SK-N-SH (cell line): ENCODE results near the gene OSBPL10. TPM values are rescaled to one million over a fixed set of nuclear protein-coding genes. Genes with fewer than 3 reads are reported as not detected.

Experiments used
- CTCF ChIA-PET: fragments of 300-600, 350-600 bp; formaldehyde crosslinking; extraction: SDS; loops from one replicate; lab custom pipeline; 2021; lab: Yijun Ruan, JAX
- POLR2A ChIA-PET: fragments of 350-600 bp; sonication (Branson Sonifier 250); formaldehyde crosslinking; extraction: SDS; loops from one replicate; lab custom pipeline; 2020; ENCODE audit warnings: antibody characterized with exemption, inconsistent platforms; lab: Yijun Ruan, JAX
- DNase-seq: peaks from one replicate; pipeline ENCODE4 v3.0.0; 2012
- H2AFZ ChIP-seq: fragments of 200-600 bp; sonication (generic); 2 replicates; pipeline ENCODE4 v1.8.1; 2016; ENCODE audit warnings: antibody characterized with exemption, mild to moderate bottlenecking, low read depth
- H3F3A ChIP-seq: fragments of 200-600 bp; sonication (generic); replicated peaks from 2 replicates; pipeline ENCODE3; 2016; ENCODE audit warnings: antibody characterized with exemption, mild to moderate bottlenecking; ENCODE audit not compliant: insufficient read depth
- H3K27ac ChIP-seq, 2 experiments: fragments of 200-500 bp in 1 of 2; fragments of 200-600 bp in 1 of 2; sonication (Bioruptor generic) in 1 of 2; sonication (generic), shearing (Covaris generic) in 1 of 2; 2 replicates each; pipeline versions ENCODE4 v1.5.1 to v1.6.1; 2014 to 2016; ENCODE audit warnings: low read depth in 2 of 2, inconsistent platforms in 1 of 2, low read length in 1 of 2, mild to moderate bottlenecking in 1 of 2, mixed read lengths in 1 of 2
- H3K27me3 ChIP-seq: fragments of 200-600 bp; sonication (generic), shearing (Covaris generic); 2 replicates; pipeline ENCODE4 v1.6.1; 2016; ENCODE audit warnings: mixed run types; ENCODE audit not compliant: insufficient read depth
- H3K36me3 ChIP-seq, 2 experiments: fragments of 200-500 bp in 1 of 2; fragments of 200-600 bp in 1 of 2; sonication (Bioruptor generic) in 1 of 2; sonication (generic) in 1 of 2; replicated peaks in 1 of 2; 2 replicates each; pipeline versions ENCODE3 to v1.5.1; 2014 to 2016; ENCODE audit warnings: low read length in 1 of 2, mild to moderate bottlenecking in 1 of 2; ENCODE audit not compliant: insufficient read depth in 2 of 2, control insufficient read depth in 1 of 2
- H3K4me1 ChIP-seq, 2 experiments: fragments of 200-500 bp in 1 of 2; fragments of 200-600 bp in 1 of 2; sonication (Bioruptor generic) in 1 of 2; sonication (generic), shearing (Covaris generic) in 1 of 2; 2 replicates each; pipeline versions ENCODE4 v1.5.1 to v1.6.1; 2014 to 2016; ENCODE audit warnings: low read depth in 1 of 2, low read length in 1 of 2, mixed run types in 1 of 2; ENCODE audit not compliant: insufficient read depth in 2 of 2, control insufficient read depth in 1 of 2
- H3K4me2 ChIP-seq: fragments of 200-600 bp; sonication (generic), shearing (Covaris generic); 2 replicates; pipeline ENCODE4 v1.6.1; 2017; ENCODE audit warnings: mixed run types
- H3K4me3 ChIP-seq, 2 experiments: fragments of 200-500 bp in 1 of 2; fragments of 200-600 bp in 1 of 2; sonication (Bioruptor generic) in 1 of 2; sonication (generic), shearing (Covaris generic) in 1 of 2; 2 replicates each; pipeline versions ENCODE4 v1.5.1 to v1.8.1; 2014 to 2016; ENCODE audit warnings: low read depth in 2 of 2, inconsistent platforms in 1 of 2, low read length in 1 of 2, mild to moderate bottlenecking in 1 of 2, mixed read lengths in 1 of 2, moderate library complexity in 1 of 2
- H3K79me2 ChIP-seq: fragments of 200-600 bp; sonication (generic); 2 replicates; pipeline ENCODE4 v1.8.1; 2017; ENCODE audit warnings: mild to moderate bottlenecking; ENCODE audit not compliant: insufficient read depth
- H3K9ac ChIP-seq: fragments of 200-600 bp; sonication (generic); 2 replicates; pipeline ENCODE4 v1.6.1; 2017; ENCODE audit warnings: mixed run types
- H3K9me2 ChIP-seq: fragments of 200-600 bp; sonication (generic); 2 replicates; pipeline ENCODE4 v1.6.1; 2017; ENCODE audit warnings: mixed run types
- H3K9me3 ChIP-seq: fragments of 200-600 bp; sonication (generic); 2 replicates; pipeline ENCODE4 v1.6.1; 2017; ENCODE audit warnings: mixed run types, mild to moderate bottlenecking, moderate library complexity
- H4K20me1 ChIP-seq: fragments of 200-600 bp; sonication (generic); 2 replicates; pipeline ENCODE4 v1.6.1; 2017; ENCODE audit warnings: mild to moderate bottlenecking, mixed run types; ENCODE audit not compliant: insufficient read depth
- CHD2 ChIP-seq: fragments of 150-350 bp; IDR thresholded peaks from 2 replicates; pipeline ENCODE4 v1.6.1; 2018; ENCODE audit warnings: low read length; ENCODE audit not compliant: partially characterized antibody
- EZH2phosphoT487 ChIP-seq: fragments of 200-600 bp; sonication (generic); IDR thresholded peaks from 2 replicates; pipeline ENCODE4 v1.6.1; 2017; ENCODE audit warnings: low read depth, mixed run types, mild to moderate bottlenecking, antibody characterized with exemption, moderate library complexity, borderline replicate concordance
- FOSL2 ChIP-seq: IDR thresholded peaks from 2 replicates; pipeline ENCODE4 v1.4.0; 2012; ENCODE audit warnings: low read depth, mild to moderate bottlenecking, moderate library complexity, borderline replicate concordance
- FOXJ3 ChIP-seq: sonication (generic); formaldehyde crosslinking; IDR thresholded peaks from 2 replicates; pipeline ENCODE4 v1.5.1; 2020; ENCODE audit warnings: mild to moderate bottlenecking, missing genetic modification reagents
- FOXM1 ChIP-seq: IDR thresholded peaks from 2 replicates; pipeline ENCODE4 v1.4.0; 2012; ENCODE audit warnings: low read depth, mild to moderate bottlenecking
- GABPA ChIP-seq: IDR thresholded peaks from 2 replicates; pipeline ENCODE4 v1.4.0; 2012; ENCODE audit warnings: low read depth, mild to moderate bottlenecking
- GATA2 ChIP-seq: sonication (generic); formaldehyde crosslinking; IDR thresholded peaks from 2 replicates; pipeline ENCODE4 v1.5.0; 2020; ENCODE audit warnings: mild to moderate bottlenecking, missing genetic modification reagents
- JUND ChIP-seq: IDR thresholded peaks from 2 replicates; pipeline ENCODE4 v1.4.0; 2012
- MEF2A ChIP-seq: IDR thresholded peaks from 2 replicates; pipeline ENCODE4 v1.4.0; 2012; ENCODE audit warnings: low read depth, borderline replicate concordance
- NFIC ChIP-seq: IDR thresholded peaks from 2 replicates; pipeline ENCODE4 v1.4.0; 2012; ENCODE audit warnings: borderline replicate concordance
- NRF1 ChIP-seq: IDR thresholded peaks from 2 replicates; pipeline ENCODE4 v1.6.1; 2012; ENCODE audit warnings: low read depth, mild to moderate bottlenecking, low read length
- POLR2AphosphoS5 ChIP-seq: IDR thresholded peaks from 2 replicates; pipeline ENCODE4 v1.6.1; 2012; ENCODE audit warnings: low read depth, low read length
- RAD21 ChIP-seq: IDR thresholded peaks from 2 replicates; pipeline ENCODE4 v1.6.1; 2012; ENCODE audit warnings: mild to moderate bottlenecking, low read length
- RFX5 ChIP-seq: IDR thresholded peaks from 2 replicates; pipeline ENCODE4 v1.6.1; 2012; ENCODE audit warnings: mild to moderate bottlenecking, improper control_type of control experiment, low read length
- SIN3A ChIP-seq: IDR thresholded peaks from 2 replicates; pipeline ENCODE4 v1.6.1; 2012; ENCODE audit warnings: low read depth, mild to moderate bottlenecking, low read length, moderate library complexity, borderline replicate concordance
- SMC3 ChIP-seq: IDR thresholded peaks from 2 replicates; pipeline ENCODE4 v1.6.1; 2012; ENCODE audit warnings: low read depth, low read length, improper control_type of control experiment
- TAF1 ChIP-seq: IDR thresholded peaks from 2 replicates; pipeline ENCODE4 v1.6.1; 2012; ENCODE audit warnings: low read depth, mild to moderate bottlenecking, low read length, moderate library complexity, borderline replicate concordance
- TEAD4 ChIP-seq: IDR thresholded peaks from 2 replicates; pipeline ENCODE4 v1.4.0; 2012; ENCODE audit warnings: mild to moderate bottlenecking, borderline replicate concordance; ENCODE audit not compliant: insufficient read depth
- YY1 ChIP-seq: IDR thresholded peaks from 2 replicates; pipeline ENCODE4 v1.4.0; 2012; ENCODE audit warnings: low read depth, mild to moderate bottlenecking
- WGBS: methylation state at CpG from one replicate; pipeline ENCODE4 v1.1.6; 2017; ENCODE audit warnings: low lambda C conversion rate; 5-methylcytosine and 5-hydroxymethylcytosine counted together
- polyA plus RNA-seq, 3 experiments: library from polyadenylated mRNA; depleted of rRNA; stranded (reverse); fragments of >200 nt; gene quantifications; 2 replicates each; pipeline ENCODE4 v1.2.3, GENCODE V29; 2012
- TF ChIP-seq, protein P1 (sequence below): fragments of 150-350 bp; IDR thresholded peaks from 2 replicates; pipeline ENCODE4 v1.6.1; 2016; ENCODE audit warnings: mild to moderate bottlenecking, low read depth, low read length
- TF ChIP-seq, protein P2 (sequence below): IDR thresholded peaks from 2 replicates; pipeline ENCODE4 v1.4.0; 2012; ENCODE audit warnings: low read depth
- TF ChIP-seq, protein P3 (sequence below): fragments of 150-350 bp; IDR thresholded peaks from 2 replicates; pipeline ENCODE4 v1.6.1; 2017; ENCODE audit warnings: antibody characterized with exemption, low read length, low read depth, borderline replicate concordance

Gene OSBPL10
- polyA plus RNA-seq, 1 of the 3 experiments (the other 2 are of a cell fraction): 0.12 TPM

DNA sequence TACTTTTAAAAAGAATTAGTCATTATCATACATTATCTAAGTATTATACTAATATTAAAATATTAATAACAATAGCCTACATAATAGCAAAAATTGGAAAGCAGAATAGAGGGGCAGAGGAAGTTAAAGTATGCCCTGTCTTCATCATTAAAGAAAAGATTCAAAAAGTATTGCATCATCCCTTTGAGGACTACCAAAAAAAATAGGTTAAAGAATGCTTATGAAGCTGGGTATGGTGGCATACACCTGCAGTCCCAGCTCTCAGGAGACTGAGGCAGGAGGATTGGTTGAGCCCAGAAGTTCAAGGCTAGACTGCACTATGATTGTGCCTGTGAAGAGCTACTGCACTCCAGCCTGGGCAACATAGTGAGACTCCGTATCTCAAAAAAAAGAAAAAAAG is 240.7 kb downstream of the OSBPL10 start:
- CTCF ChIA-PET: interaction anchor here (1.4 kb wide), 1 partner anchor 28 kb away, joined by 5 read pairs; no protein-coding TSS in a partner anchor

DNA sequence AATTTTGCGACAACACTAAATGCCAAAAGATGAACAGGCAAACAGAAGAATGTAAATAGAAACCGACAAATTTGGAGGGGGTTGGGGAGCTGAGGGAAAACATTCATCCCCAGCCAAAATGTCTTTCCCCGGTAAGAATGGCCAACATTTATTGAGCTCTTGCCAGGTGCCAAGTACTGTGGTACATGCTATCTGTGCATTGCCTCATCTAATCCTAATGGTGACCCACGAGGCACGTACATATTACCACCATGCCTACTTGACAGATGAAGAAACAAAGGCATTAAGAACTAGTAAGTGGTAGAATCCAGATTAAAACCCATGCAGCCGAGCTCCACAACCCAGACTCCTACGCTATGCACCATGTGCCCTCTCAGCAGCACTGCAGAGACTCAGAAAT is 242.7 kb downstream of the OSBPL10 start:
- no peaks in the 10 kb centered on the region for H3K9me2 ChIP-seq
- DNase-seq: no peak
- H3K4me1 ChIP-seq: no peaks in the 10 kb centered on the region; a peak in 2 of 4 replicates
- WGBS: 52% methylated on average over 7 of the region's 7 CpGs
- ChIA-PET CTCF (interaction anchor here (1.0 kb wide), 1 partner anchor 30 kb away, joined by 3 read pairs; no protein-coding TSS in a partner anchor), POLR2A (interaction anchor here (0.7 kb wide), 1 partner anchor 267 kb away, joined by 4 read pairs; no protein-coding TSS in a partner anchor)
- H3K9me3 ChIP-seq: no peaks in the 10 kb centered on the region
- H3K27ac ChIP-seq: no peak overlapping the region
- no peak overlapping the region for H3K4me3 ChIP-seq
- no peaks in the 10 kb centered on the region for H3K36me3 ChIP-seq
- no peak overlapping the region for H2AFZ ChIP-seq
- no peaks in the 10 kb centered on the region for H4K20me1 ChIP-seq
- H3K4me2 ChIP-seq: no peak overlapping the region
- no peaks in the 10 kb centered on the region for H3K79me2 ChIP-seq
- no peaks in the 10 kb centered on the region for H3F3A ChIP-seq
- no peak overlapping the region for H3K9ac ChIP-seq
- H3K27me3 ChIP-seq: no peaks in the 10 kb centered on the region
- no peak for TF ChIP-seq SMC3
- TF ChIP-seq, protein P1, sequence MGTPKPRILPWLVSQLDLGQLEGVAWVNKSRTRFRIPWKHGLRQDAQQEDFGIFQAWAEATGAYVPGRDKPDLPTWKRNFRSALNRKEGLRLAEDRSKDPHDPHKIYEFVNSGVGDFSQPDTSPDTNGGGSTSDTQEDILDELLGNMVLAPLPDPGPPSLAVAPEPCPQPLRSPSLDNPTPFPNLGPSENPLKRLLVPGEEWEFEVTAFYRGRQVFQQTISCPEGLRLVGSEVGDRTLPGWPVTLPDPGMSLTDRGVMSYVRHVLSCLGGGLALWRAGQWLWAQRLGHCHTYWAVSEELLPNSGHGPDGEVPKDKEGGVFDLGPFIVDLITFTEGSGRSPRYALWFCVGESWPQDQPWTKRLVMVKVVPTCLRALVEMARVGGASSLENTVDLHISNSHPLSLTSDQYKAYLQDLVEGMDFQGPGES: no peak
- no peak for TF ChIP-seq GATA2 (CRISPR knock-in tag)
- TF ChIP-seq YY1: no peak
- TF ChIP-seq TAF1: no peak
- TF ChIP-seq GABPA: no peak
- TF ChIP-seq MEF2A: no peak
- TF ChIP-seq, protein P2, sequence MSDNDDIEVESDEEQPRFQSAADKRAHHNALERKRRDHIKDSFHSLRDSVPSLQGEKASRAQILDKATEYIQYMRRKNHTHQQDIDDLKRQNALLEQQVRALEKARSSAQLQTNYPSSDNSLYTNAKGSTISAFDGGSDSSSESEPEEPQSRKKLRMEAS: no peak
- no peak for TF ChIP-seq JUND
- no peak for TF ChIP-seq RFX5
- TF ChIP-seq CHD2: no peak
- no peak for TF ChIP-seq TEAD4
- TF ChIP-seq NFIC: no peak
- no peak for TF ChIP-seq POLR2AphosphoS5
- TF ChIP-seq NRF1: no peak
- TF ChIP-seq FOXM1: no peak
- no peak for TF ChIP-seq FOXJ3

More for the DNA sequence above, 240.7 kb downstream of the OSBPL10 start:
- H3K79me2 ChIP-seq: no peaks in the 10 kb centered on the region
- H3K27me3 ChIP-seq: no peaks in the 10 kb centered on the region
- no peaks in the 10 kb centered on the region for H3K9me3 ChIP-seq
- no peaks in the 10 kb centered on the region for H3K36me3 ChIP-seq
- H3K4me3 ChIP-seq: no peak overlapping the region
- no peaks in the 10 kb centered on the region for H4K20me1 ChIP-seq
- 71% methylated on average over 1 of the region's 1 CpG for WGBS
- DNase-seq: no peak
- no peak overlapping the region for H3K9ac ChIP-seq
- no peaks in the 10 kb centered on the region for H3K4me1 ChIP-seq
- no peak overlapping the region for H3K4me2 ChIP-seq
- TF ChIP-seq FOXM1 (no peak), FOSL2 (no peak), GABPA (no peak), CHD2 (no peak), EZH2phosphoT487 (no peak), RAD21 (no peak), YY1 (no peak), SIN3A (no peak), RFX5 (no peak), NRF1 (no peak), FOXJ3 (no peak)
- TF ChIP-seq, protein P1: no peak
- TF ChIP-seq, protein P2: no peak
- TF ChIP-seq, protein P3, sequence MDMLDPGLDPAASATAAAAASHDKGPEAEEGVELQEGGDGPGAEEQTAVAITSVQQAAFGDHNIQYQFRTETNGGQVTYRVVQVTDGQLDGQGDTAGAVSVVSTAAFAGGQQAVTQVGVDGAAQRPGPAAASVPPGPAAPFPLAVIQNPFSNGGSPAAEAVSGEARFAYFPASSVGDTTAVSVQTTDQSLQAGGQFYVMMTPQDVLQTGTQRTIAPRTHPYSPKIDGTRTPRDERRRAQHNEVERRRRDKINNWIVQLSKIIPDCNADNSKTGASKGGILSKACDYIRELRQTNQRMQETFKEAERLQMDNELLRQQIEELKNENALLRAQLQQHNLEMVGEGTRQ: no peak
- TF ChIP-seq, all 33 proteins: peak for 0
- Histone ChIP-seq H3F3A (no peaks in the 10 kb centered on the region), H3K9me2 (no peaks in the 10 kb centered on the region), H2AFZ (no peak overlapping the region), H3K27ac (no peak overlapping the region)
- POLR2A ChIA-PET: no interaction called here
